Measurements from ENCODE around the gene NLRP12.
"Not testable (repeated sequence)": the region's sequence is repeated elsewhere in the genome, so short reads cannot be mapped to it uniquely, and the experiment has no call there.

The NLRP12 gene

DNA sequence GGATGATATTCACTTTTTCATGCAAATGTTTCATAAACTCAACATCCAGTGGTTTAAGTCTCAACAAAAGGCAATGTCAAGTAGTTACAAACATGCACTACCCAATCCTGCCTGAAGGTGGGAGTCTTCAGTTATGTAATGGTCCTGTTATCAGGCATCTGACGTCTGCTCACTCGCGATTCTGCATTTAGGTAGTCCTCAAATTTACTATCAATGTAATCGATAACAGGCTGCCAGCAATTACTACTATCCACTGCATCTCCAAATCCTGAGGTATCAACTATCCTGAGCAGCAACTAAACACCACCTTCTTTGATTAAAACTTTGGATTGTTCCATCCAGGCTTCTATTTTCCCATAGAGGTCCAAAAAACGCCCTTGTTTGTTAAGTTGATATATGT, 51.2 kb downstream of the NLRP12 start:
- Histone ChIP-seq H3K27ac (ENCODE audit: low read depth, low read length) (no peak overlapping the region), H3K9me3 (ENCODE audit: low read length) (no peaks in the 10 kb centered on the region), H3K9ac (ENCODE audit: low read length) (no peak overlapping the region), H3K4me3 (ENCODE audit: low read depth in 1 of 2, low read length in 2 of 2) (no peak overlapping the region), H3K36me3 (ENCODE audit: insufficient read depth, low read length) (no peaks in the 10 kb centered on the region), H3K27me3 (ENCODE audit: control insufficient read depth in 1 of 2, insufficient read depth in 2 of 2, low read length in 2 of 2) (no peaks in the 10 kb centered on the region), H3K4me1 (ENCODE audit: insufficient read depth, low read length) (no peaks in the 10 kb centered on the region)

GRCh38 chr19:53771144-53771543, 53.0 kb downstream of the NLRP12 start:
- Histone ChIP-seq H3K9ac (ENCODE audit: low read length) (no peak overlapping the region), H3K4me1 (ENCODE audit: insufficient read depth, low read length) (no peaks in the 10 kb centered on the region), H3K4me3 (ENCODE audit: low read depth in 1 of 2, low read length in 2 of 2) (no peak overlapping the region), H3K9me3 (ENCODE audit: low read length) (no peaks in the 10 kb centered on the region), H3K27ac (ENCODE audit: low read depth, low read length) (no peak overlapping the region), H3K36me3 (ENCODE audit: insufficient read depth, low read length) (no peaks in the 10 kb centered on the region), H3K27me3 (ENCODE audit: control insufficient read depth in 1 of 2, insufficient read depth in 2 of 2, low read length in 2 of 2) (no peaks in the 10 kb centered on the region)

DNA sequence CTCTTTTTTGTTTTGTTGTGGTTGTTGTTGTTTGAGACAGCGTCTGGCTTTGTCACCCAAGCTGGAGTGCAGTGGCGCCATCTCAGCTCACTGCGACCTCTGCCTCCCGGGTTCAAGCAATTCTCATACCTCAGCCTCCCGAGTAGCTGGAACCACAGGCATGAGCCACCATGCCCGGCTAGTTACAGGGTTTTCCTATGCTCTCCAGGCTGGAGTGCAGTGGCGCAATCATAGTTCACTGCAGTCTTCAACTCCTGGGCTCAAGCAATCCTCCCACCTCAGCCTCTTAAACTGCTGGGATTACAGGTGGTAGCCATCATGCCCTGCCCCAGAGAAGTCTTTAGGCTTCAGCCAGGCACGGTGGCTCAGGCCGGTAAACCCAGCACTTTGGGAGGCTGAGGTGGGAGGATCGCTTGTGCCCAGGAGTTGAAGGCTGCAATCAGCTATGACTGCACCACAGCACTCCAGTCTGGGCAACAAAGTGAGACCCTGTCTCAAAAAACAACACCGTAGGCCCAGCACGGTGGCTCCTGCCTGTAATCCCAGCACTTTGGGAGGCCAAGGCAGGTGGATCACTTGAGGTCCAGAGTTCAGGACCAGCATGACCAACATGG, 54.3 kb downstream of the NLRP12 start:
- not testable (repeated sequence) for H3K9me3 ChIP-seq (ENCODE audit: low read length); H3K4me1 ChIP-seq (ENCODE audit: insufficient read depth, low read length); H3K36me3 ChIP-seq (ENCODE audit: insufficient read depth, low read length); H3K9ac ChIP-seq (ENCODE audit: low read length); H3K27me3 ChIP-seq (ENCODE audit: control insufficient read depth in 1 of 2, insufficient read depth in 2 of 2, low read length in 2 of 2); H3K27ac ChIP-seq (ENCODE audit: low read depth, low read length); H3K4me3 ChIP-seq (ENCODE audit: low read depth in 1 of 2, low read length in 2 of 2)

DNA sequence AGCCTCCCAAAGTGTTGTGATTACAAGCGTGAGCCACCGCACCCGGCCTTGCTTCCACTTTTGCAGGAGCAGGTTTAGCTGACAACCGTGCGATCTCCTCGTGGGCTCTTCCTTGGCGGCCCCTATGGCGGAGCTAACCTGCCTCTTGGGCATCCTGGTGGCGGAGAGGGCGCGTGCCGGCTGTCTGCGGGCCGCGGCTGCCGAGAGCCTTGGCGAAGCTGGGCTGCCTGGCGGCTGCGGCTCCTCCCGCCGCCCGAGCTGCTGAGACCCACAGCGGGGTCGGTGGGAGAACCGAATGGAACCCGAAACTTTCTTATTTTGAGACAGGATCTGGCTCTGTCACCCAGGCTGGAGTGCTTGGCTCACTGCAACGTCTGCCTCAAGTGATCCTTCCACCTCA, 55.7 kb downstream of the NLRP12 start:
- no peak overlapping the region for H3K9ac ChIP-seq (ENCODE audit: low read length)
- no peak overlapping the region for H3K4me3 ChIP-seq (ENCODE audit: low read depth in 1 of 2, low read length in 2 of 2)
- no peak overlapping the region for H3K27ac ChIP-seq (ENCODE audit: low read depth, low read length)
- H3K27me3 ChIP-seq (ENCODE audit: control insufficient read depth in 1 of 2, insufficient read depth in 2 of 2, low read length in 2 of 2) = no peaks in the 10 kb centered on the region
- no peaks in the 10 kb centered on the region for H3K9me3 ChIP-seq (ENCODE audit: low read length)
- no peaks in the 10 kb centered on the region for H3K36me3 ChIP-seq (ENCODE audit: insufficient read depth, low read length)
- no peaks in the 10 kb centered on the region for H3K4me1 ChIP-seq (ENCODE audit: insufficient read depth, low read length)

- not testable (repeated sequence) for H3K4me3 ChIP-seq (ENCODE audit: low read depth in 1 of 2, low read length in 2 of 2); H3K27ac ChIP-seq (ENCODE audit: low read depth, low read length); H3K9me3 ChIP-seq (ENCODE audit: low read length); H3K4me1 ChIP-seq (ENCODE audit: insufficient read depth, low read length); H3K27me3 ChIP-seq (ENCODE audit: control insufficient read depth in 1 of 2, insufficient read depth in 2 of 2, low read length in 2 of 2); H3K9ac ChIP-seq (ENCODE audit: low read length); H3K36me3 ChIP-seq (ENCODE audit: insufficient read depth, low read length)
These were observed 65.1 kb downstream of the NLRP12 start for GRCh38 chr19:53758991-53759390.
